Measurements from ENCODE around the gene DMRTB1. TPM values are rescaled to one million over a fixed set of nuclear protein-coding genes. Genes with fewer than 3 reads are reported as not detected.

DMRTB1 gene
- total RNA-seq, 1 experiment from 2014 or later: not detected

DNA sequence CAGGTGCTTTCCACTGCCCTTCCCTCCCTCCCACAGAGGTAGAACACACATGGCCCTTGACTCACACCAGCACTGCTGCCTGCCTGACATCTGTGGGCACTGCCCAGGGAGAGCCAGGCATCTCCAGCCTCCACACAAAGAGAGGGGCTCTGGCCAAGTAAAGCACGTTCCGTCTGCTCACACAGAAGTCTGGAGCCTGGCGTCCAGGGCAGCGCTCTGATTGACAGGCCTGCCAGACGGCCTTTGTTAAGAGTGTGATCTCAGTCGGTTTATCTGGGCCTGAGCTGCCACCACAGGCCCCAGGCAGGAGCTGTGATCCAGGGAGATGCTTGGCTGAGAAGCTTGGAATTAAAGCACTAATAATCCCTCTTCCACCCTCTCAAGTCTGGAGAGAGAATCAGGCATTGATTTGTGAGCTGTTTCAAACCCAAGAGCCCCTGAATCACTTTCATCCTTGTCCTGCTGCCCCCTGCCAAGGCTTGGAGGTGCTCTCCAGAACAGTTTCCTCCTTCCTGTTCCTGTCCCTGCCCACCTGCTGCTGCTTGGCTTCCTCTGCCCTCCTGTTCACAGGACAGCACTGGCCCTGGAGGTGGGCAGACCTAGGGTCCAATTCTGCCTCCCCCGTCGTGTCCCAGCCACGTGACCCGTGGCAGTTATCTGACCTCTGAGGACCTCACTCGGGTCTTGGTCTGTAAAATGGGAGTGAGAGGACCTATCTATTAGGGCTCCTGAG lies 3.7 kb downstream of the DMRTB1 start:
- DNase-seq (ENCODE audit: low read depth): no peak

GRCh38 chr1:53463961-53464899 lies 5.0 kb downstream of the DMRTB1 start:
- no peak for DNase-seq (ENCODE audit: low read depth)

- no peak for DNase-seq (ENCODE audit: low read depth)
Observed at GRCh38 chr1:53465023-53465957, 6.1 kb downstream of the DMRTB1 start.

DNA sequence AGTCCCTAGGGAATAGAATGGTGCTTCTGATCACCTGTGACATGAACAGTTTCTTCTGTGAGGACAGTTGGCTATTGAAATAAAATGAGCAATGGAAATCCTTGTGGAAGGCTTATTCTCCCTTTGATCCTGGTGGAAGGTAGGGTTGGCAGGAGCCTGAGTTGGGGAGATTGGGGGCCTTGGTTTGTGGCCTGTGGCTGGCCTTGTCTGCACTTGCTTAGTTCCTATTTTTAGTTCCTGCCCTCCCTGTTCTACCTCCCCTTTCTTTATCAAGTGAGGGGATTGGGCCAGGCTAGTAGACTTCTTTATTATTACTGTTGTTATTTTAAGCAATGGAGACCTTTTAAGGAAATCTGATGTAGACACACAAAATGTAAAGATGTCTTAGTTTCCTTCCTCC lies 8.2 kb downstream of the DMRTB1 start:
- no peak for DNase-seq (ENCODE audit: low read depth)

GRCh38 chr1:53468374-53468773 lies 9.2 kb downstream of the DMRTB1 start:
- DNase-seq (ENCODE audit: low read depth): no peak

DNA sequence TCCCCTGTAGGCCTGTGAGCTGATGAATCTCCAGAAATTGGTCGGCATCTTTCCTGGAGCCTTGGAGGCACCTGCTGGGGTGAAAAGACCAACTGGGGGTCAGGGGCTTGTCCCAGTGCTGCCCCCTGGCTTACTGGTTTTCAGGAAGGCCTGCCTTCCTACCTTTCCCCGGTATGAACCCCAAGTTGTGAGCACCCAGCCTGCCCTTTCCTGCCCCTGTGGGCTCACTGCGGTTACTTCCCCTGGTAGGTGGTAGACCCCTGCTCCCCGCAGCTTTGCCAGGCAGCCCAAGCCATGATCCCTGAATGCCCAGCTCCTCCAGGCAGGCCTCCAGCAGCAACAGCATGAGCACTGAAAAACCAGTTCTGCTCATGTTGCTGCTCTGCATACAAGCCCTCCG lies 10.2 kb downstream of the DMRTB1 start:
- no peak for DNase-seq (ENCODE audit: low read depth)

GRCh38 chr1:53470155-53470554 lies 11.0 kb downstream of the DMRTB1 start:
- no peak for DNase-seq (ENCODE audit: low read depth)

- DNase-seq (ENCODE audit: low read depth): no peak
Observed at GRCh38 chr1:53470584-53470983, 11.4 kb downstream of the DMRTB1 start.

DNA sequence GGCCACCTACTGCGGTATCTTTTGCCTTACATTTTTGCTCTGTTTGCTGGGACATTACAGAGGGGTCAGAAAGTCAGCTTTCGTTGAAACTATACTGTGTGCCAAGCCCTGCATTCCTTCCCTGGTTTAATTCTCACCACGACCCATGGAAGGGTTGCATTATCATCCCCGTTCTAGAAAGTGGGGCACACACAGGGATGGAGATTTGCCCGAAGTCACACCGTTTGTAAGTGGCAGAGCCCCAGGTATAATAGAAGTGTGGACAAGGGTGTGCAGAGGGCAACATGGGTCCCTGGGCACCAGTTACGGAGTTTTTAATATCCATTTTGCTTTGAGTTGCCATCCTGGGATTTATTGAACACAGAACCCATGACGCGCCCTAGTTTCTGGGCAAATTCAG lies 11.8 kb downstream of the DMRTB1 start:
- DNase-seq (ENCODE audit: low read depth): no peak

DNA sequence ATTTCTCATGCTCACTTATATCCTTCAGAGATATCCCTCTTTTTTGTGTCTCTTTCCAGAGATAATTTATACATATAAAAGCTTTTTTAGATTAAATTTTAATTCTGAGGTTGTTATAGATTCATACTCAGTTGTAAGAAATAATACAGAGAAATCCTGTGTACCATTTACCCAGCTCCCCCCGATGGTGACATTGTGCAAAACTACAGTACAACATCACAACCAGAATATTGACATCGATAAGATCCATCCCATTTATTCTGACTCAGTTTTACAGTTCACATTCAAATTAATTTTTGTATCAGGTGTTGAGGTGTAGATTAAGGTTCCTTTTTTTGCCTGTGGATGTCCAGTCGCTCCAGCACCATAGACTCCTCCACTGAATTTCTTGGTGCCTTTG lies 14.3 kb downstream of the DMRTB1 start:
- DNase-seq (ENCODE audit: low read depth): no peak

- no peak for DNase-seq (ENCODE audit: low read depth)
Observed at GRCh38 chr1:53475664-53476063, 16.5 kb downstream of the DMRTB1 start.

DNA sequence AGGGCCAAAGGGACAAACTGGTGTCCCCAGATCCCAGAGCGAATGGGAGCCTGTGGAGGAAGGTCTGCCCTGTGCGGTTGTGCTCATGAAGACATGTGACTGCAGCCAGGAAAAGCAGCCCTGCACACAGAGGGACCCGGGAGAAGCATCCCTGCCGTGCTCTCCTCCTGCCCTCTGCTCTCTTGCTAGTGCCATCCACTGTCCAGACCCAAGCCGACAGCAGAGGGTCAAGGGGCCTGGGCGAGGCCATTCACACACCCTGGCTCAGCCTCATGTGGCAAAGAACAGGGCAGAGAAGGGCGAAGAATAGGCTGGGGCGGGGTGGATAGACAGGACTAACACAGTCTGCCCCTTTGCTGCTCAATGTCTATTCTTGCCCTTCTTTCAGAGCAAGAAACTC lies 17.4 kb downstream of the DMRTB1 start:
- DNase-seq (ENCODE audit: low read depth): no peak

GRCh38 chr1:53477651-53478501 lies 18.7 kb downstream of the DMRTB1 start:
- no peak for DNase-seq (ENCODE audit: low read depth)

- DNase-seq (ENCODE audit: low read depth): no peak
Observed at GRCh38 chr1:53478502-53478818, 19.3 kb downstream of the DMRTB1 start.

DNA sequence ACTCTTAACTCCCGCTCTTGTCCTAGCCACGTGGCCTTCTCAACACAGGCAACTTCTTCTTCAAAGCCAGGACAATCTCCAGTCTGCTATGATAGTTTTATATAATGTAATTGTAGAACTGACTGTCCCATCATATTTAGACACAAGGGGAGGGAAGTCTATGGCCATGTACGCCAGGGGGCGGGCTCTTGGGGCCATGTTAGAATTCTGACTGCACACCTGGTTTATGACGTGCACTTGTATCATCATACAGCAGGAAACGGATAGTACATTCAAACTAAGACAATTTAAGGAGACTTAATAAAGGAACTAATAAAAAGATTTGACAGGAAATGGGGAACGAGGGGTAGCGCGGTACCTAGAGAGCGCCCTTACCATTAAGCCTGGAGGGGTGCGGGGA lies 21.5 kb downstream of the DMRTB1 start:
- DNase-seq (ENCODE audit: low read depth): no peak

- DNase-seq (ENCODE audit: low read depth): no peak
Observed at GRCh38 chr1:53481456-53481855, 22.3 kb downstream of the DMRTB1 start.

DNA sequence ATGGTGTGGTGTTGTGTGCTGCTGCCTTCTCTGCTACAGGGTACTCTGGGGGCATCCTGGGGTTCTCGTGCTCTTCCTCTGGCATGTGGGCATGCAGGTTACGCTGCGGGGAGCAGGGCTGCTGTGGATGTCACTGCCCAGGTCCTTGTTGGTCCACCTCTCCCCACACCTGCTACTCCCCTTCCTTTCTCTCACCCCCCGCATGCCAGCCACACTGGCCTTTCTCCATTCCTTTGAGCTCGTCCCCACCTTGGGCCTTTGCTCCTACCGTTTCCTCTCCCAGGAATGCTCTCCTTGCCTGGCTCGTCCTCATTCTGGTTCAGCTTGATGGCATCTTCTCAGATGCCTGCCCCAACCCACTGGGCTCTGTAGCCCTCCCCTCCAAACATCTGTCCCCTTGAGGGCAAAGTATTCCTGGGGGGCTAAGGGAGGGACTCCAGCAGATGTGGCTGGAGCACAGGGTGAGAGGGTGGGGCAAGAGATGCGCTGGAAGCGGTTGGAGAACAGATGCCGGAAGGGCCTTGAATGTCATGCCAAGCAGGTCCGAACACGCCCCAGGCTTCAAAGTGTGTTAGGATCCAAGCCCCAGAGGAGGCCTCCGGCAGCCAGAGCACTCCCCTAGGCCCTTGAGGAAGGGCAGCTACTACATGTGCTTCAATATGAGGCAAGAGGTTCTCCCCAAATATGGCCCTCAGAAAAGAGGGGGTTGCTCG lies 23.4 kb downstream of the DMRTB1 start:
- DNase-seq (ENCODE audit: low read depth): no peak

DNA sequence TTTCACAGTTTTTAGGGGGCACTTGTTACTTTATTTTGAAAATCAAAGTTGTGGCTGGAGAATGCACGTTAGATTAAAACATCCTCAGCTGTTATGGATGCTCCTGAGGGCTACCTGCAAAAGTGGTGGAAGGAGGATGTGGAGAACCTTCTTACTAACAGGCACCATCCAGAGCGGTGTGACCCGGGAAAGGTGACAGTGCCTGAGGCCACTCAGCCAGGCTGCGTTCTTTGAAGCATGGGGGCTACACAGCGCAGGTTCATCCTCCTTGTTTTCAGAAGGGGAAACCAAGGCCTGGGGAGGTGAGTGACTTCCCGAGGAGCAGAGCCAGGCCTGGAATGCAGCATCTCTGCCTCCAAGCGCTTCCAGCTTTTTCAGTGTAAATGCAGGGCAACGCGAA lies 24.0 kb downstream of the DMRTB1 start:
- no peak for DNase-seq (ENCODE audit: low read depth)

- DNase-seq (ENCODE audit: low read depth): no peak
Observed at GRCh38 chr1:53483656-53484055, 24.5 kb downstream of the DMRTB1 start.

All from HT1080 (cell line).